ENCODE results near the gene PLEKHG2. TPM values are rescaled to one million over a fixed set of nuclear protein-coding genes. Genes with fewer than 3 reads are reported as not detected.

Gene PLEKHG2
- total RNA-seq, 2 experiments from 2014 or later, result 30.4 to 65.9 TPM

DNA sequence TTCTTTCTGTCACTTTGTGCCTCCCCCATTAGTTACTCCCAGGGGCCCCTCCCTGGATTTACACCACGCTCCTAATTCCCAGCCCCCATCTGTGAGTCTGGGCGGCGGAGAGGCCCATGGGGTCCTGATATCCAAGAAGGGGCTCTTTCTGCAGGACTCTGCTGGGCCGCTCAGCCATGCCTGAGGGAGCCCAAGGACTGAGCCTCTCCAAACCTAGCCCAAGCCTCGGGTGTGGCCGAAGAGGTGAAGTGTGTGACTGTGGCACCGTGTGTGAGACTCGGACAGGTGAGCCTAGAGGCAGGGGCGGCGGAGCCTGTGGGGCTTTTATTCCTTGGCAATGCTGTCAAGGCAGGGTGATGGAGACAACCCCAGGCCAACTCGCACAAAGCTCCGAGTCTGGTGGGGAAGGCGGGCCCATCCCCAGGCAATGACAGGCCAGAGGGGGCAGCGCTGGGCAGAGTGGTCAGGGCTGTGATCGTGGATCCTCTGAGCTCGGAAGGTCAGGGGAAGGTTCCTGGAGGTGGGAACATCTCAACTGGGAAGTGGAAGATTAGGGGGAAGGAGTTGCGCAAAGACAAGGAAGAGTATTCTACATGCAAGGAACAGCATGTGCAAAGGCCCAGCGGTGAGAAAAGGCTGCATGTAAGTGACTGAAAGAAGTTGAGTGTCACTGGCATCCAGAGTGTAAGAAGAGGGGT is 1.6 kb downstream of the PLEKHG2 start:
- no peak for TF ChIP-seq EZH2phosphoT487 (IDR thresholded peaks at IDR 0.05; ENCODE audit: borderline replicate concordance, low read depth, low read length)
- TF ChIP-seq, protein P1, sequence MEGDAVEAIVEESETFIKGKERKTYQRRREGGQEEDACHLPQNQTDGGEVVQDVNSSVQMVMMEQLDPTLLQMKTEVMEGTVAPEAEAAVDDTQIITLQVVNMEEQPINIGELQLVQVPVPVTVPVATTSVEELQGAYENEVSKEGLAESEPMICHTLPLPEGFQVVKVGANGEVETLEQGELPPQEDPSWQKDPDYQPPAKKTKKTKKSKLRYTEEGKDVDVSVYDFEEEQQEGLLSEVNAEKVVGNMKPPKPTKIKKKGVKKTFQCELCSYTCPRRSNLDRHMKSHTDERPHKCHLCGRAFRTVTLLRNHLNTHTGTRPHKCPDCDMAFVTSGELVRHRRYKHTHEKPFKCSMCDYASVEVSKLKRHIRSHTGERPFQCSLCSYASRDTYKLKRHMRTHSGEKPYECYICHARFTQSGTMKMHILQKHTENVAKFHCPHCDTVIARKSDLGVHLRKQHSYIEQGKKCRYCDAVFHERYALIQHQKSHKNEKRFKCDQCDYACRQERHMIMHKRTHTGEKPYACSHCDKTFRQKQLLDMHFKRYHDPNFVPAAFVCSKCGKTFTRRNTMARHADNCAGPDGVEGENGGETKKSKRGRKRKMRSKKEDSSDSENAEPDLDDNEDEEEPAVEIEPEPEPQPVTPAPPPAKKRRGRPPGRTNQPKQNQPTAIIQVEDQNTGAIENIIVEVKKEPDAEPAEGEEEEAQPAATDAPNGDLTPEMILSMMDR (conservative IDR thresholded peaks at IDR 0.05; ENCODE audit: low read length), result peak; percentile 57
- CTCF ChIA-PET (ENCODE audit: unreplicated experiment), result no interaction called here
- no peaks in the 10 kb centered on the region for H3K9me2 ChIP-seq (ENCODE audit: insufficient read depth, low read length)
- peaks cover 24% of the 10 kb centered on the region for H3K36me3 ChIP-seq (ENCODE audit: insufficient read depth, low read length)
- peak overlapping the region; percentile 89 for H3K4me3 ChIP-seq (ENCODE audit: low read depth, low read length, poor library complexity, severe bottlenecking)
- H3K4me1 ChIP-seq (ENCODE audit: insufficient read depth, low read length, poor library complexity, severe bottlenecking), result peaks cover 33% of the 10 kb centered on the region
- BruUV-seq (replicated peaks), result no TSS peak
- peak overlapping the region; percentile 70 for H3K27ac ChIP-seq (ENCODE audit: low read depth, low read length, poor library complexity, severe bottlenecking)
- peaks cover 20% of the 10 kb centered on the region; the same call in 1 of the 2 replicates for H3K79me2 ChIP-seq (ENCODE audit: insufficient read depth, low read depth, low read length)
- H3K4me2 ChIP-seq (ENCODE audit: low read length), result peak overlapping the region; percentile 83
- no peak for DNase-seq (ENCODE audit: low spot score)
- intact Hi-C loops (cut with micrococcal nuclease; ENCODE audit: unreplicated experiment), result no loop called here
- POLR2A ChIA-PET, result interaction anchor here (0.8 to 1.0 kb wide), 2 partner anchors 16 to 119 kb away, joined by 3 to 4 read pairs; no protein-coding TSS in a partner anchor
- H4K20me1 ChIP-seq (ENCODE audit: insufficient read depth, low read length), result no peaks in the 10 kb centered on the region
- no peak overlapping the region for H2AFZ ChIP-seq (ENCODE audit: low read length)
- no peaks in the 10 kb centered on the region for H3K9me3 ChIP-seq (ENCODE audit: low read length)

GRCh38 chr19:39415111-39416046 is 2.9 kb downstream of the PLEKHG2 start:
- intact Hi-C loops (cut with micrococcal nuclease; ENCODE audit: unreplicated experiment), result no loop called here
- CTCF ChIA-PET (ENCODE audit: unreplicated experiment), result no interaction called here
- POLR2A ChIA-PET, result interaction anchor here (0.6 kb wide), 1 partner anchor 77 kb away, joined by 3 read pairs; no protein-coding TSS in a partner anchor
- Histone ChIP-seq H3K9me2 (ENCODE audit: insufficient read depth, low read length) (no peaks in the 10 kb centered on the region), H3K79me2 (ENCODE audit: insufficient read depth, low read depth, low read length) (peaks cover 16% of the 10 kb centered on the region; the same call in 1 of the 2 replicates), H3K4me3 (ENCODE audit: low read depth, low read length, poor library complexity, severe bottlenecking) (no peak overlapping the region), H3K36me3 (ENCODE audit: insufficient read depth, low read length) (peaks cover 27% of the 10 kb centered on the region), H3K27ac (ENCODE audit: low read depth, low read length, poor library complexity, severe bottlenecking) (no peak overlapping the region), H3K4me1 (ENCODE audit: insufficient read depth, low read length, poor library complexity, severe bottlenecking) (peaks cover 26% of the 10 kb centered on the region), H3K4me2 (ENCODE audit: low read length) (peak overlapping the region; percentile 83), H4K20me1 (ENCODE audit: insufficient read depth, low read length) (no peaks in the 10 kb centered on the region), H2AFZ (ENCODE audit: low read length) (no peak overlapping the region), H3K9me3 (ENCODE audit: low read length) (no peaks in the 10 kb centered on the region)
- BruUV-seq (replicated peaks), result no TSS peak
- DNase-seq (ENCODE audit: low spot score), result no peak
- no peak for TF ChIP-seq EZH2phosphoT487 (IDR thresholded peaks at IDR 0.05; ENCODE audit: borderline replicate concordance, low read depth, low read length)
- TF ChIP-seq, protein P1 (conservative IDR thresholded peaks at IDR 0.05; ENCODE audit: low read length), result 0 out of 2 replicates have a peak, but pooled peaks have one; percentile 22

Data from OCI-LY7 (cell line).